Measurements from ENCODE around the gene VPS26C. TPM values are rescaled to one million over a fixed set of nuclear protein-coding genes. Genes with fewer than 3 reads are reported as not detected.

VPS26C gene
- polyA plus RNA-seq, 1 of the 3 experiments (the other 2 are of a cell fraction) = 34.8 TPM

DNA sequence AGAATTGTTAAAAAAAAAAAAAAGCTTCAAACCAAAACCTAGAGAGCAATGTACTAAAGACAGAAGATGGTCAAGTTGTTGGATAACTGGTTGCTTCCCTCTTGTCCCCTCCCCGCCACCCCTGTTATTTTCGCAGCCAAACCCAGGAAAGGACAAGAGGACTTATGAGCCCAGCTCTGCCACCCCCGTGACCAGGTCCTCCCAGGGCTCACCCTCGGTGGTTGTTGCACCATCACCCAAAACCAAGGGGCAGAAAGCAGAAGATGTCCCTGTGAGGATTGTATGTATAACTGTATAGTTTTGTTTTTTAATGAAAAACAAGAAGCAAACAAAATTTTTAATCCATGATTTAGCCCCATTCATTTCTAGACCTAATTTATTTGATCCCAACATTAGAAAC lies 69.4 kb downstream of the VPS26C start:
- no peaks in the 10 kb centered on the region for H4K20me1 ChIP-seq (ENCODE audit: insufficient read depth)
- DNase-seq = no peak
- no peaks in the 10 kb centered on the region; a peak in 1 of 4 replicates for H3K4me1 ChIP-seq (ENCODE audit: control insufficient read depth in 1 of 2, insufficient read depth in 2 of 2, low read depth in 1 of 2, low read length in 1 of 2)
- H2AFZ ChIP-seq (ENCODE audit: low read depth) = no peak overlapping the region
- TF ChIP-seq, protein P1, sequence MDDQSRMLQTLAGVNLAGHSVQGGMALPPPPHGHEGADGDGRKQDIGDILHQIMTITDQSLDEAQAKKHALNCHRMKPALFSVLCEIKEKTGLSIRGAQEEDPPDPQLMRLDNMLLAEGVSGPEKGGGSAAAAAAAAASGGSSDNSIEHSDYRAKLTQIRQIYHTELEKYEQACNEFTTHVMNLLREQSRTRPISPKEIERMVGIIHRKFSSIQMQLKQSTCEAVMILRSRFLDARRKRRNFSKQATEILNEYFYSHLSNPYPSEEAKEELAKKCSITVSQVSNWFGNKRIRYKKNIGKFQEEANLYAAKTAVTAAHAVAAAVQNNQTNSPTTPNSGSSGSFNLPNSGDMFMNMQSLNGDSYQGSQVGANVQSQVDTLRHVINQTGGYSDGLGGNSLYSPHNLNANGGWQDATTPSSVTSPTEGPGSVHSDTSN (IDR thresholded peaks at IDR 0.05) = no peak
- TF ChIP-seq RFX5 (IDR thresholded peaks at IDR 0.05; ENCODE audit: low read length) (no peak), ELF1 (IDR thresholded peaks at IDR 0.05) (no peak), JUND (IDR thresholded peaks at IDR 0.05) (no peak), RXRA (IDR thresholded peaks at IDR 0.05; ENCODE audit: borderline replicate concordance, low read depth) (no peak), EZH2phosphoT487 (IDR thresholded peaks at IDR 0.05; ENCODE audit: borderline replicate concordance, low read depth) (no peak), FOXM1 (IDR thresholded peaks at IDR 0.05; ENCODE audit: low read depth) (no peak), FOSL2 (IDR thresholded peaks at IDR 0.05; ENCODE audit: borderline replicate concordance, low read depth) (no peak), SMC3 (IDR thresholded peaks at IDR 0.05; ENCODE audit: low read depth, low read length) (no peak), GATA2 (CRISPR knock-in tag; IDR thresholded peaks at IDR 0.05) (no peak)
- TF ChIP-seq, protein P2, sequence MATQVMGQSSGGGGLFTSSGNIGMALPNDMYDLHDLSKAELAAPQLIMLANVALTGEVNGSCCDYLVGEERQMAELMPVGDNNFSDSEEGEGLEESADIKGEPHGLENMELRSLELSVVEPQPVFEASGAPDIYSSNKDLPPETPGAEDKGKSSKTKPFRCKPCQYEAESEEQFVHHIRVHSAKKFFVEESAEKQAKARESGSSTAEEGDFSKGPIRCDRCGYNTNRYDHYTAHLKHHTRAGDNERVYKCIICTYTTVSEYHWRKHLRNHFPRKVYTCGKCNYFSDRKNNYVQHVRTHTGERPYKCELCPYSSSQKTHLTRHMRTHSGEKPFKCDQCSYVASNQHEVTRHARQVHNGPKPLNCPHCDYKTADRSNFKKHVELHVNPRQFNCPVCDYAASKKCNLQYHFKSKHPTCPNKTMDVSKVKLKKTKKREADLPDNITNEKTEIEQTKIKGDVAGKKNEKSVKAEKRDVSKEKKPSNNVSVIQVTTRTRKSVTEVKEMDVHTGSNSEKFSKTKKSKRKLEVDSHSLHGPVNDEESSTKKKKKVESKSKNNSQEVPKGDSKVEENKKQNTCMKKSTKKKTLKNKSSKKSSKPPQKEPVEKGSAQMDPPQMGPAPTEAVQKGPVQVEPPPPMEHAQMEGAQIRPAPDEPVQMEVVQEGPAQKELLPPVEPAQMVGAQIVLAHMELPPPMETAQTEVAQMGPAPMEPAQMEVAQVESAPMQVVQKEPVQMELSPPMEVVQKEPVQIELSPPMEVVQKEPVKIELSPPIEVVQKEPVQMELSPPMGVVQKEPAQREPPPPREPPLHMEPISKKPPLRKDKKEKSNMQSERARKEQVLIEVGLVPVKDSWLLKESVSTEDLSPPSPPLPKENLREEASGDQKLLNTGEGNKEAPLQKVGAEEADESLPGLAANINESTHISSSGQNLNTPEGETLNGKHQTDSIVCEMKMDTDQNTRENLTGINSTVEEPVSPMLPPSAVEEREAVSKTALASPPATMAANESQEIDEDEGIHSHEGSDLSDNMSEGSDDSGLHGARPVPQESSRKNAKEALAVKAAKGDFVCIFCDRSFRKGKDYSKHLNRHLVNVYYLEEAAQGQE (IDR thresholded peaks at IDR 0.05; ENCODE audit: low read depth, low read length) = no peak
- TF ChIP-seq, protein P3, sequence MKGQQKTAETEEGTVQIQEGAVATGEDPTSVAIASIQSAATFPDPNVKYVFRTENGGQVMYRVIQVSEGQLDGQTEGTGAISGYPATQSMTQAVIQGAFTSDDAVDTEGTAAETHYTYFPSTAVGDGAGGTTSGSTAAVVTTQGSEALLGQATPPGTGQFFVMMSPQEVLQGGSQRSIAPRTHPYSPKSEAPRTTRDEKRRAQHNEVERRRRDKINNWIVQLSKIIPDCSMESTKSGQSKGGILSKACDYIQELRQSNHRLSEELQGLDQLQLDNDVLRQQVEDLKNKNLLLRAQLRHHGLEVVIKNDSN (IDR thresholded peaks at IDR 0.05; ENCODE audit: borderline replicate concordance, low read depth) = no peak
- TF ChIP-seq, protein P4, sequence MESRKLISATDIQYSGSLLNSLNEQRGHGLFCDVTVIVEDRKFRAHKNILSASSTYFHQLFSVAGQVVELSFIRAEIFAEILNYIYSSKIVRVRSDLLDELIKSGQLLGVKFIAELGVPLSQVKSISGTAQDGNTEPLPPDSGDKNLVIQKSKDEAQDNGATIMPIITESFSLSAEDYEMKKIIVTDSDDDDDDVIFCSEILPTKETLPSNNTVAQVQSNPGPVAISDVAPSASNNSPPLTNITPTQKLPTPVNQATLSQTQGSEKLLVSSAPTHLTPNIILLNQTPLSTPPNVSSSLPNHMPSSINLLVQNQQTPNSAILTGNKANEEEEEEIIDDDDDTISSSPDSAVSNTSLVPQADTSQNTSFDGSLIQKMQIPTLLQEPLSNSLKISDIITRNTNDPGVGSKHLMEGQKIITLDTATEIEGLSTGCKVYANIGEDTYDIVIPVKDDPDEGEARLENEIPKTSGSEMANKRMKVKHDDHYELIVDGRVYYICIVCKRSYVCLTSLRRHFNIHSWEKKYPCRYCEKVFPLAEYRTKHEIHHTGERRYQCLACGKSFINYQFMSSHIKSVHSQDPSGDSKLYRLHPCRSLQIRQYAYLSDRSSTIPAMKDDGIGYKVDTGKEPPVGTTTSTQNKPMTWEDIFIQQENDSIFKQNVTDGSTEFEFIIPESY (IDR thresholded peaks at IDR 0.05; ENCODE audit: borderline replicate concordance, low read depth) = no peak
- TF ChIP-seq, protein P5, sequence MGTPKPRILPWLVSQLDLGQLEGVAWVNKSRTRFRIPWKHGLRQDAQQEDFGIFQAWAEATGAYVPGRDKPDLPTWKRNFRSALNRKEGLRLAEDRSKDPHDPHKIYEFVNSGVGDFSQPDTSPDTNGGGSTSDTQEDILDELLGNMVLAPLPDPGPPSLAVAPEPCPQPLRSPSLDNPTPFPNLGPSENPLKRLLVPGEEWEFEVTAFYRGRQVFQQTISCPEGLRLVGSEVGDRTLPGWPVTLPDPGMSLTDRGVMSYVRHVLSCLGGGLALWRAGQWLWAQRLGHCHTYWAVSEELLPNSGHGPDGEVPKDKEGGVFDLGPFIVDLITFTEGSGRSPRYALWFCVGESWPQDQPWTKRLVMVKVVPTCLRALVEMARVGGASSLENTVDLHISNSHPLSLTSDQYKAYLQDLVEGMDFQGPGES (IDR thresholded peaks at IDR 0.05; ENCODE audit: low read depth, low read length) = no peak
- TF ChIP-seq, protein P6, sequence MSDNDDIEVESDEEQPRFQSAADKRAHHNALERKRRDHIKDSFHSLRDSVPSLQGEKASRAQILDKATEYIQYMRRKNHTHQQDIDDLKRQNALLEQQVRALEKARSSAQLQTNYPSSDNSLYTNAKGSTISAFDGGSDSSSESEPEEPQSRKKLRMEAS (IDR thresholded peaks at IDR 0.05; ENCODE audit: low read depth) = no peak
- peaks cover 69 to 82% of the 10 kb centered on the region in 2 experiments for H3K36me3 ChIP-seq (replicated peaks in 1 of 2; ENCODE audit: control insufficient read depth in 1 of 2, insufficient read depth in 2 of 2, low read length in 1 of 2)
- no peaks in the 10 kb centered on the region for H3K9me2 ChIP-seq
- H3F3A ChIP-seq (replicated peaks; ENCODE audit: insufficient read depth) = no peaks in the 10 kb centered on the region
- WGBS (ENCODE audit: low lambda C conversion rate) = 100% methylated on average over 4 of the region's 4 CpGs
- POLR2A ChIA-PET = interaction anchor here (0.6 kb wide), 1 partner anchor 260 kb away, joined by 3 read pairs; no protein-coding TSS in a partner anchor
- no peak overlapping the region for H3K4me3 ChIP-seq (ENCODE audit: low read depth in 2 of 2, low read length in 1 of 2)
- no peaks in the 10 kb centered on the region for H3K27me3 ChIP-seq (ENCODE audit: insufficient read depth)
- H3K27ac ChIP-seq (ENCODE audit: low read depth in 2 of 2, low read length in 1 of 2) = no peak overlapping the region
- H3K9me3 ChIP-seq = no peaks in the 10 kb centered on the region
- no peak overlapping the region for H3K4me2 ChIP-seq
- no peaks in the 10 kb centered on the region; the same call in 1 of the 2 replicates for H3K79me2 ChIP-seq (ENCODE audit: insufficient read depth)
- CTCF ChIA-PET = interaction anchor here (0.6 kb wide), 1 partner anchor 21 kb away, joined by 3 read pairs; no protein-coding TSS in a partner anchor
- no peak overlapping the region for H3K9ac ChIP-seq

Measured in SK-N-SH (cell line).